ENCODE measurements around the gene BMPR1B. TPM values are rescaled to one million over a fixed set of nuclear protein-coding genes. Genes with fewer than 3 reads are reported as not detected.

BMPR1B gene
- total and polyA plus RNA-seq, 2 of the 8 experiments (the other 6 are each of a cell fraction or from before 2014, with no cell fraction given) = 0.14 to 1.1 TPM

- Histone ChIP-seq H3K14ac (ENCODE audit: insufficient read length) (no peak overlapping the region), H3K4ac (replicated peaks; ENCODE audit: insufficient read length, low read depth, low read length) (no peak overlapping the region), H3K27me3 (replicated peaks in 1 of 4; ENCODE audit: control insufficient read depth in 3 of 4, extremely low read depth in 1 of 4, insufficient read depth in 3 of 4, low read length in 3 of 4) (no peaks in the 10 kb centered on the region), H4K91ac (replicated peaks; ENCODE audit: insufficient read length, low read length) (no peak overlapping the region), H2BK15ac (ENCODE audit: low read length) (no peak overlapping the region), H3K4me2 (ENCODE audit: insufficient read depth in 1 of 2, low read depth in 2 of 2, low read length in 2 of 2) (no peak overlapping the region), H3K4me1 (replicated peaks in 1 of 4; ENCODE audit: control insufficient read depth in 3 of 4, insufficient read depth in 4 of 4, low read length in 3 of 4) (no peaks in the 10 kb centered on the region), H2BK120ac (replicated peaks; ENCODE audit: low read depth, low read length) (no peak overlapping the region), H3K27ac (ENCODE audit: low read depth, low read length) (no peak overlapping the region), H4K5ac (ENCODE audit: insufficient read length, low read depth, low read length) (no peak overlapping the region), H3K23ac (ENCODE audit: insufficient read length) (no peak overlapping the region), H3K23me2 (ENCODE audit: low read depth, low read length) (no peaks in the 10 kb centered on the region; the same call in 1 of the 2 replicates), H3K36me3 (ENCODE audit: control insufficient read depth in 2 of 4, insufficient read depth in 4 of 4, low read length in 3 of 4) (no peaks in the 10 kb centered on the region), H3K79me1 (ENCODE audit: low read depth, low read length) (no peaks in the 10 kb centered on the region), H4K20me1 (replicated peaks in 1 of 2; ENCODE audit: control insufficient read depth in 1 of 2, insufficient read depth in 2 of 2, low read length in 2 of 2) (no peaks in the 10 kb centered on the region), H3K56ac (replicated peaks; ENCODE audit: insufficient read length, low read depth, low read length) (no peak overlapping the region), H4K8ac (ENCODE audit: extremely low read depth, insufficient read depth, low read length) (no peak overlapping the region; the same call in 1 of the 2 replicates), H3K9me3 (ENCODE audit: insufficient read depth in 2 of 2, low read depth in 1 of 2, low read length in 1 of 2) (no peaks in the 10 kb centered on the region), H2AK5ac (ENCODE audit: low read depth, low read length) (no peak overlapping the region), H3K79me2 (ENCODE audit: control insufficient read depth in 1 of 2, insufficient read depth in 2 of 2, low read length in 2 of 2) (no peaks in the 10 kb centered on the region), H3K18ac (ENCODE audit: extremely low read depth, low read length) (no peak overlapping the region), H2BK5ac (ENCODE audit: low read depth, low read length) (no peak overlapping the region), H2BK12ac (ENCODE audit: low read depth, low read length) (0 out of 2 replicates have a peak overlapping the region, but pooled peaks have one; percentile 27), H3K4me3 (ENCODE audit: extremely low read depth in 1 of 4, insufficient read depth in 2 of 4, low read depth in 3 of 4, low read length in 4 of 4) (no peak overlapping the region), H2BK20ac (ENCODE audit: low read length) (no peak overlapping the region), H3K9ac (replicated peaks in 1 of 4; ENCODE audit: extremely low read depth in 1 of 4, low read depth in 3 of 4, low read length in 3 of 4) (no peak overlapping the region), H2AFZ (ENCODE audit: low read length) (no peak overlapping the region)
- no CpG with 5 or more reads among the region's 3 CpGs for WGBS, 2 experiments (ENCODE audit: extremely low coverage in 1 of 2, insufficient coverage in 1 of 2, insufficient read length in 1 of 2, insufficient replicate concordance in 2 of 2, low coverage in 1 of 2, low lambda C conversion rate in 2 of 2, missing lambda C conversion rate in 1 of 2)
- ChIA-PET POLR2A (ENCODE audit: partially characterized antibody) (no interaction called here), CTCF (ENCODE audit: partially characterized antibody) (no interaction called here)
- FAIRE-seq = no peak
- no peak for DNase-seq (ENCODE audit: low read depth in 1 of 2, low spot score in 2 of 2)
- TF ChIP-seq EGR1 (IDR thresholded peaks at IDR 0.05; ENCODE audit: borderline replicate concordance, low read depth, low read length) (no peak), YY1 (IDR thresholded peaks at IDR 0.05; ENCODE audit: low read depth, low read length) (no peak), SIX5 (IDR thresholded peaks at IDR 0.05; ENCODE audit: low read depth, low read length) (no peak), MAX (IDR thresholded peaks at IDR 0.05) (no peak), USF2 (IDR thresholded peaks at IDR 0.05; ENCODE audit: low read length) (no peak)
- TF ChIP-seq, protein P1, sequence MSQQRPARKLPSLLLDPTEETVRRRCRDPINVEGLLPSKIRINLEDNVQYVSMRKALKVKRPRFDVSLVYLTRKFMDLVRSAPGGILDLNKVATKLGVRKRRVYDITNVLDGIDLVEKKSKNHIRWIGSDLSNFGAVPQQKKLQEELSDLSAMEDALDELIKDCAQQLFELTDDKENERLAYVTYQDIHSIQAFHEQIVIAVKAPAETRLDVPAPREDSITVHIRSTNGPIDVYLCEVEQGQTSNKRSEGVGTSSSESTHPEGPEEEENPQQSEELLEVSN (IDR thresholded peaks at IDR 0.05) = no peak
Measured at GRCh38 chr4:95191537-95191936, 433.8 kb downstream of the BMPR1B start.

All from H1 (cell line).